GM21737 (cell line): ENCODE measurements around the gene EFNA1.
"Not testable (repeated sequence)": the region's sequence is repeated elsewhere in the genome, so short reads cannot be mapped to it uniquely, and the experiment has no call there.

ENCODE experiments used
- ATAC-seq: cut with Tn5 transposase; IDR thresholded peaks from one replicate; pipeline ENCODE4 v1.9.1; 2021; ENCODE audit warnings: mild to moderate bottlenecking, moderate library complexity; ENCODE audit not compliant: unreplicated experiment

EFNA1 gene

GRCh38 chr1:155092131-155092530, 35.5 kb upstream of the EFNA1 start:
- no peak for ATAC-seq

DNA sequence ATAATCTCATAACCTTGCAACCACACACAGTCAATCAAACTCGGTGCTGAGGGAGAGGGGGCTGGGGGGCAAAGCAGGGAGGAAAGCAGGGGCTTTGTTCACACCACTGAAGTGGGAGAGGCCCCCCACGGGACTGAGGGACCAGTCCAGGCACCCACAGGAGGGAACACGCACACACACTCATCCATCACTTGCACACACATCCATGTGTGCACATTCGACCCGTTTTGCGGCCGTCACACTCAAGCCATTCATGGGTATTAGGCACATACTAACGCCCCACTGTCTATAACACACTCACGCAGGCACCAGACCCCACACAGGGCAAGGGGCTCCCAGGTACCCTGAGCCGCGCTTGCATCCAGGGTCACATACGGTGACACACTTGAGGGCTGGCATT, 35.0 kb upstream of the EFNA1 start:
- ATAC-seq, result no peak

- ATAC-seq, result no peak
These were observed 33.6 kb upstream of the EFNA1 start for GRCh38 chr1:155093911-155094621.

DNA sequence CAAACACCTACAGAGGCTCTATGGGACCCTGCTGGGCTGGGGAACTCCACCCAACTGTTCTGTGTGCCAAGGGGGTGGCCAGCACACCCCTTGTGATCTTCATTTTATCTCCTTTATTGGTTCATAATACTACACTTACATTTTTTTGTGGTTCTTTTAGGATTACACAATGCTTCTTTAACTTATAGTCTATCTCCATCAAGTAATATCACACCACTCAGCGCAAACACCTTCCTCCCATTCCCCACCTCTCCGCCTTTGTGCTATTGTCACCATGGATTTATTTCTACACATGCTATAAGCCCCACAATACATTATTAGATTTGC, 33.1 kb upstream of the EFNA1 start:
- no peak for ATAC-seq

GRCh38 chr1:155099331-155099730, 28.3 kb upstream of the EFNA1 start:
- ATAC-seq, result no peak

DNA sequence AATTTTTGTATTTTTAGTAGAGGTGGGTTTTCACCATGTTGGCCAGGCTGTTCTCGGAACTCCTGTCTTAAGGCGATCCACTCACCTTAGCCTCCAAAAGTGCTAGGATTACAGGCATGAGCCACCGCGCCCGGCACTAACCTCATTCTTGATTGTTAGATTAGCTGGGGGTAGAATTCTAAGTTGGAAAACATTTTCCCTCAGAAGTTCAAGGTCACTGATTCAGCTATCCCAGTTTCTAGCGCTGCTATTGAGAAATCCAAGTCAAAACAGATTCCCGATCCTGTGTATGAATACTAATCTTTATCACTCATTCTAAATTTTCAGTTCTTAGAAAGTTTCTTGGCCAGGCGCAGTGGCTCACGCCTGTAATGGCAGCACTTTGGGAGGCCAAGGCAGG, 24.4 kb upstream of the EFNA1 start:
- no peak for ATAC-seq

GRCh38 chr1:155104605-155105534, 22.8 kb upstream of the EFNA1 start:
- no peak for ATAC-seq

- ATAC-seq, result no peak
These were observed 22.1 kb upstream of the EFNA1 start for GRCh38 chr1:155105604-155106011.

DNA sequence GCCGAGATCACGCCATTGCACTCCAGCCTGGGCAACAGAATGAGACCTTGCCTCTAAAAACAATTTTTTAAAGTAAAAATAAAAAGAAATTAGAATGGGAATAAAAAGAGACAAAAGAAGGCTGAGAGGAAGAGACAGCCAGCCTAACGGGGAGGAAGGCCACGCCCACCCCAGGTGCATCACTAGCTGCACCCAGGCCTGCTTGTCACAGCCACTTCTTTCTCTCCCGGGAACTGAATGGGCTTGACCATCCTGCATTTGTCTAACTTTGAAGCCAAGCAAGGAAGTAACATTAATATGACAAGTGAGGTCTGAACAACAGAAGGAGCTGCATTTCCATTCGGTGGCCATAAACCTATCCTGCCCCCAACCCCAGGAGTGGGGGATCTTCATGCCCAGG, 20.8 kb upstream of the EFNA1 start:
- no peak for ATAC-seq

- ATAC-seq, result no peak
These were observed 20.1 kb upstream of the EFNA1 start for GRCh38 chr1:155107309-155108264.

GRCh38 chr1:155108296-155108695, 19.4 kb upstream of the EFNA1 start:
- no peak for ATAC-seq

- ATAC-seq, result no peak
These were observed 17.3 kb upstream of the EFNA1 start for GRCh38 chr1:155110381-155110780.

DNA sequence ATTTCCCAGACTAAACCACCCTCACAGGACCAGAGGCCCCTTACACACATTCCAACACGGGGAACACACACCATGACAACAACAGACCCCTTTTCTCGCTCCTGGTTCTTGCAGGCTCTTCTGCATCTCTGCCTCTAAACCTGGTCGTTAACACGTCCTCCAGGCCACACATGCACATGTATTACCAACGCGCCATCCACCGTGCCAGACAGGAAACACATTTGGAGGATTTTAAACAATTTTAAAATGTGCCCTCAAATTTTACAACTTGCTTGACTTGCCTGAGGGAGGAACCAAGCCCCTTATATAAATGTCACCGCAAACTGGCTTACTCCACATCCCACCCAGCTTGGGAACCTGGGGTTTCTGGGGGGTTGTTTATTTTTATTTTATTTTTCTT, 16.9 kb upstream of the EFNA1 start:
- ATAC-seq, result no peak

GRCh38 chr1:155113450-155113980, 14.2 kb upstream of the EFNA1 start:
- ATAC-seq, result no peak

DNA sequence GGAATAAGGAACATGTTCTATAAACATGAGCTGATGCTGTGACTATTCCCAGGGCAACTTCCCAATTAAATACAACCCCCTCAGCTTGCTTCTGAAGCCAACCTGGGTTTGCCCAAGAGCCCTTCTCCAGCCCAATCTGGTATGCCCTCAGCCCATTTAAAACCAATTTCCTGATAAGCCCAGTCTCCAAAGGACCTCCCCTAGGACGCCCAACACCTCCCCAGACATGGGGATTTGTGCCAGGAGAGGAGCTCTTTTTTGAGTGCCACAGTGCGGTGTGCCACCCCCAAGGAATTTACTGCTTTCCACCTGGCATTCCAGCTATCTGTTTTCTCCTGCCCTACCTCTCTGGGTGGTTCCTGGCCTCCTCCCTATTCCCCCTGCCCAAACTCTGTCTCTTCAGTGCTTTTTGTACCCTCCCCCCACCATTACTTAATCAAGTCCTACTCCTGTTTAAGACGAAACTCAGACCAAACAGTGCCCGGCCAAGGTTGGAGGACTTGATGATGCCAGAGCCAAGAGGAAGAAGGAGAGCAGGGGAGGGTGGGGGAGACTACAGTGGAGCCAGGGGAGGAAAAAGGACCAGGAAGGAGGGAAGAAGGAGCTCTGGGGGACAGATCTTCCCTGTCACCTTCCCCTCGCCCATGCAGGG, 11.4 kb upstream of the EFNA1 start:
- ATAC-seq, result no peak

DNA sequence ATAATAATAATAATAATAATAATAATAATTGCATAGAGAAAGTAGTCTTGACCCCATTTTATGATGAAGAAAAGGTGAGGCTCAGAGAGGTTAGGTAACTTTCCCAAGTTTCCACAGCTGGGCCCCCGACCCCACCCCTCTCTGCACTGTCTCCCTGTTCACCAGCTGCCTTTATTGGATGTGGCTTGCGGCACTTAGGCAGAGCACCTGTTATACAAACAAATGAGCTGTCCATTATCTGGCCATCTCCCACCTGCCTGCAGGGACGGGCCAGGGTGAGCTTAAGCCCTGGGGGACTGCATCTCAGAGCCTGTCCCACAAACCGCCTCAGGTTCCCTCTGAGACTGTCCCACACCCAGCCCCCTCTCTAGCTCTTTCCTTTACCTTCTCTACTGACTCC, 10.1 kb upstream of the EFNA1 start:
- no peak for ATAC-seq

DNA sequence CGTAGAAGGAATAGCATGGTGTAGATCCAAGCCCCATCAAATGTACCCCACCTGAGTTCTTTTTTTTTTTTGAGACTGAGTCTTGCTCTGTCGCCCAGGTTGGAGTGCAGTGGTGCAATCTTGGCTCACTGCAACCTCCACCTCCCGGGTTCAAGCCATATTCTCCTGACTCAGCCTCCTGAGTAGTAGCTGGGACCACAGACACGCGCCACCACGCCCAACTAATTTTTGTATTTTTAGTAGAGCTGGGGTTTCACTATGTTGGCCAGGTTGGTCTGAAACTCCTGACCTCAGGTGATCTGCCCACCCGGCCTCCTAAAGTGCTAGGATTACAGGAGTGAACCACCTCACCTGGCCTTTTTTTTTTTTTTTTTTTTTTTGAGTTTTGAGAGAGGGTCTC, 9.6 kb upstream of the EFNA1 start:
- ATAC-seq, result not testable (repeated sequence)

- no peak for ATAC-seq
These were observed 7.4 kb upstream of the EFNA1 start for GRCh38 chr1:155120253-155120652.

- ATAC-seq, result no peak
These were observed 6.4 kb upstream of the EFNA1 start for GRCh38 chr1:155121249-155121648.

DNA sequence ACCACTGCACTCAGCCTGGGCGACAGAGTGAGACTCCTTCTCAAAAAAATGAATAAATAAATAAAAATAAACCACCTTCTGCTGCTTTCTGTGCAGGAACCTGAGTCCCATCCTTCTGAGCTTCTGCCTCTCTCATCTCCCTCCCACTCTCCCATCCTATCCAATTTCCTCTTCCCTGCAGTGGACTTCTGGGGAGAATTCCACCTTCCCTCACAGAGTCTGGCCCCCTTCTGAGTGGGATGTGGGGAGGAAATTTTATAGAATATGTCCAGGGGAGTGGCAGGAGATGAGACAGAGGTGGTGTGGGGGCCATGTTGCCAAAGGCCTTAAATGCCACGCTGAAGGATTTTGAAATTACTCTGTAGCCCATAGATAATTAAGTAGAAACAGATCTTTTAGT, 5.4 kb upstream of the EFNA1 start:
- no peak for ATAC-seq
